ENCODE results near the gene ACTA2.
A peak's percentile ranks its signal among the peaks of the same experiment; 100 is the strongest.

The ACTA2 gene

GRCh38 chr10:88980800-88981199 lies 28.2 kb upstream of the ACTA2 start:
- H3K27me3 Mint-ChIP-seq (ENCODE audit: low read depth), result peaks cover 4% of the 10 kb centered on the region
- peaks cover 40% of the 10 kb centered on the region for H3K4me1 Mint-ChIP-seq
- H3K27ac Mint-ChIP-seq, result peak overlapping the region in 2 of 3 experiments; percentile 8 to 80
- H3K9me3 Mint-ChIP-seq, result no peaks in the 10 kb centered on the region
- TF ChIP-seq CTCF (IDR thresholded peaks at IDR 0.05; ENCODE audit: unreplicated experiment in 3 of 3), result no peak
- no peak overlapping the region for H3K4me3 Mint-ChIP-seq
- H3K36me3 Mint-ChIP-seq (ENCODE audit: low read depth), result no peaks in the 10 kb centered on the region

GRCh38 chr10:88980247-88980646 lies 27.7 kb upstream of the ACTA2 start:
- Mint-ChIP-seq H3K27me3 (ENCODE audit: low read depth) (peaks cover under 1% of the 10 kb centered on the region), H3K36me3 (ENCODE audit: low read depth) (no peaks in the 10 kb centered on the region), H3K4me3 (no peak overlapping the region), H3K27ac (peak overlapping the region in 2 of 3 experiments; percentile 8 to 44), H3K4me1 (peaks cover 41% of the 10 kb centered on the region), H3K9me3 (no peaks in the 10 kb centered on the region)
- no peak for TF ChIP-seq CTCF (IDR thresholded peaks at IDR 0.05; ENCODE audit: unreplicated experiment in 3 of 3)

- TF ChIP-seq CTCF (IDR thresholded peaks at IDR 0.05; ENCODE audit: unreplicated experiment in 3 of 3), result no peak
- no peak overlapping the region for H3K4me3 Mint-ChIP-seq
- peaks cover 46% of the 10 kb centered on the region for H3K4me1 Mint-ChIP-seq
- H3K27me3 Mint-ChIP-seq (ENCODE audit: low read depth), result no peaks in the 10 kb centered on the region
- H3K27ac Mint-ChIP-seq, result peak overlapping the region in 1 of 3 experiments; percentile 8
- H3K9me3 Mint-ChIP-seq, result no peaks in the 10 kb centered on the region
- H3K36me3 Mint-ChIP-seq (ENCODE audit: low read depth), result no peaks in the 10 kb centered on the region
Measured at GRCh38 chr10:88979603-88980002, 27.0 kb upstream of the ACTA2 start.

- H3K27ac Mint-ChIP-seq, result peak overlapping the region in 2 of 3 experiments; percentile 8
- no peak for TF ChIP-seq CTCF (IDR thresholded peaks at IDR 0.05; ENCODE audit: unreplicated experiment in 3 of 3)
- no peak overlapping the region for H3K4me3 Mint-ChIP-seq
- H3K4me1 Mint-ChIP-seq, result peaks cover 45% of the 10 kb centered on the region
- no peaks in the 10 kb centered on the region for H3K27me3 Mint-ChIP-seq (ENCODE audit: low read depth)
- no peaks in the 10 kb centered on the region for H3K9me3 Mint-ChIP-seq
- H3K36me3 Mint-ChIP-seq (ENCODE audit: low read depth), result no peaks in the 10 kb centered on the region
Measured at GRCh38 chr10:88979153-88979562, 26.6 kb upstream of the ACTA2 start.

- Mint-ChIP-seq H3K9me3 (no peaks in the 10 kb centered on the region), H3K36me3 (ENCODE audit: low read depth) (no peaks in the 10 kb centered on the region)
- no peak for TF ChIP-seq CTCF (IDR thresholded peaks at IDR 0.05; ENCODE audit: unreplicated experiment in 3 of 3)
Measured at GRCh38 chr10:88978463-88978862, 25.9 kb upstream of the ACTA2 start.

GRCh38 chr10:88975377-88975720 lies 22.8 kb upstream of the ACTA2 start:
- H3K4me1 Mint-ChIP-seq, result peaks cover 27% of the 10 kb centered on the region
- no peaks in the 10 kb centered on the region for H3K9me3 Mint-ChIP-seq
- H3K36me3 Mint-ChIP-seq (ENCODE audit: low read depth), result no peaks in the 10 kb centered on the region
- H3K4me3 Mint-ChIP-seq, result peak overlapping the region in 1 of 3 experiments; percentile 78
- TF ChIP-seq CTCF (IDR thresholded peaks at IDR 0.05; ENCODE audit: unreplicated experiment in 3 of 3), result no peak
- peak overlapping the region in 2 of 3 experiments; percentile 86 to 96 for H3K27ac Mint-ChIP-seq
- H3K27me3 Mint-ChIP-seq (ENCODE audit: low read depth), result no peaks in the 10 kb centered on the region

More at GRCh38 chr10:88978463-88978862, 25.9 kb upstream of the ACTA2 start:
- H3K4me1 Mint-ChIP-seq, result peaks cover 41% of the 10 kb centered on the region
- H3K4me3 Mint-ChIP-seq, result no peak overlapping the region
- H3K27ac Mint-ChIP-seq, result no peak overlapping the region
- H3K27me3 Mint-ChIP-seq (ENCODE audit: low read depth), result no peaks in the 10 kb centered on the region
